Gastrocnemius medialis (tissue), 4 donors: ENCODE results near the gene PDE6C.

Source experiments
- CTCF ChIP-seq, 5 experiments: fragments of 450-650 bp in 3 of 5; fragments of 200-600 bp in 2 of 5; sonication (generic) in 2 of 5; IDR thresholded peaks in 4 of 5; conservative IDR thresholded peaks in 1 of 5; 1 replicate in 4 of 5; 2 replicates in 1 of 5; pipeline ENCODE4 v1.5.1; 2016 to 2019; ENCODE audit warnings: antibody characterized with exemption in 5 of 5, mild to moderate bottlenecking in 3 of 5, moderate library complexity in 3 of 5
- POLR2A ChIP-seq, 2 donors: fragments of 450-650 bp; IDR thresholded peaks; one replicate each; pipeline ENCODE4 v1.6.1; 2017; ENCODE audit warnings: antibody characterized with exemption in 2 of 2, mild to moderate bottlenecking in 2 of 2, moderate library complexity in 2 of 2

GRCh38 chr10:93703841-93704240 is 91.5 kb downstream of the PDE6C start:
- TF ChIP-seq CTCF (IDR thresholded peaks at IDR 0.05 in 4 of 5, conservative IDR thresholded peaks at IDR 0.05 in 1 of 5) (no peak), POLR2A (IDR thresholded peaks at IDR 0.05) (no peak)
